Measurements from ENCODE around the gene ADAMTS5.

DNA sequence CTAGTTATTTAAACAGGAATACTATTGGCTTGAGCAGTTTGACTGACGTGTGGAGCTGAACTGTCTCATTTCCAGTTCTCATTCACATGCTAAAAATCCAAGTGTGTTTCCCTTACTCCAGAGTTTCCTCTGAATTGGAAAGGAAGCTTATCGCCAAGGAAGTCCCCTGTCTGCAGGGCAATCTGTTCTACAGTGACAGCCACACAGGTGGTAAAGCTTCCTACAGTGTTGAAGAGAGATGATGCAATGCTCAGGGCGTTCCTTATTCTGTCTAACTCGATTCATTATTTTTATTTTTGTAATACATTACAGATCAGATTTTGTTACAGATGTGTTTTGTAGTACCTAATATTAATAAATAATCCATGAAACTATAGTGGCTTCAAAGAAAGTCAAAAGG is 41.3 kb downstream of the ADAMTS5 start:
- TF ChIP-seq, protein P1, sequence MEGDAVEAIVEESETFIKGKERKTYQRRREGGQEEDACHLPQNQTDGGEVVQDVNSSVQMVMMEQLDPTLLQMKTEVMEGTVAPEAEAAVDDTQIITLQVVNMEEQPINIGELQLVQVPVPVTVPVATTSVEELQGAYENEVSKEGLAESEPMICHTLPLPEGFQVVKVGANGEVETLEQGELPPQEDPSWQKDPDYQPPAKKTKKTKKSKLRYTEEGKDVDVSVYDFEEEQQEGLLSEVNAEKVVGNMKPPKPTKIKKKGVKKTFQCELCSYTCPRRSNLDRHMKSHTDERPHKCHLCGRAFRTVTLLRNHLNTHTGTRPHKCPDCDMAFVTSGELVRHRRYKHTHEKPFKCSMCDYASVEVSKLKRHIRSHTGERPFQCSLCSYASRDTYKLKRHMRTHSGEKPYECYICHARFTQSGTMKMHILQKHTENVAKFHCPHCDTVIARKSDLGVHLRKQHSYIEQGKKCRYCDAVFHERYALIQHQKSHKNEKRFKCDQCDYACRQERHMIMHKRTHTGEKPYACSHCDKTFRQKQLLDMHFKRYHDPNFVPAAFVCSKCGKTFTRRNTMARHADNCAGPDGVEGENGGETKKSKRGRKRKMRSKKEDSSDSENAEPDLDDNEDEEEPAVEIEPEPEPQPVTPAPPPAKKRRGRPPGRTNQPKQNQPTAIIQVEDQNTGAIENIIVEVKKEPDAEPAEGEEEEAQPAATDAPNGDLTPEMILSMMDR (IDR thresholded peaks at IDR 0.05; ENCODE audit: insufficient read depth, low read length, poor library complexity, severe bottlenecking): no peak
- no peak for TF ChIP-seq EZH2phosphoT487 (conservative IDR thresholded peaks at IDR 0.05; ENCODE audit: low read length)
